HG03196 (cell line): ENCODE measurements around the gene GRIN3A.
"Not testable (repeated sequence)": the region's sequence is repeated elsewhere in the genome, so short reads cannot be mapped to it uniquely, and the experiment has no call there.

Experiments
- ATAC-seq: cut with Tn5 transposase; IDR thresholded peaks from one replicate; pipeline ENCODE4 v1.9.1; 2021; ENCODE audit not compliant: unreplicated experiment

The GRIN3A gene

DNA sequence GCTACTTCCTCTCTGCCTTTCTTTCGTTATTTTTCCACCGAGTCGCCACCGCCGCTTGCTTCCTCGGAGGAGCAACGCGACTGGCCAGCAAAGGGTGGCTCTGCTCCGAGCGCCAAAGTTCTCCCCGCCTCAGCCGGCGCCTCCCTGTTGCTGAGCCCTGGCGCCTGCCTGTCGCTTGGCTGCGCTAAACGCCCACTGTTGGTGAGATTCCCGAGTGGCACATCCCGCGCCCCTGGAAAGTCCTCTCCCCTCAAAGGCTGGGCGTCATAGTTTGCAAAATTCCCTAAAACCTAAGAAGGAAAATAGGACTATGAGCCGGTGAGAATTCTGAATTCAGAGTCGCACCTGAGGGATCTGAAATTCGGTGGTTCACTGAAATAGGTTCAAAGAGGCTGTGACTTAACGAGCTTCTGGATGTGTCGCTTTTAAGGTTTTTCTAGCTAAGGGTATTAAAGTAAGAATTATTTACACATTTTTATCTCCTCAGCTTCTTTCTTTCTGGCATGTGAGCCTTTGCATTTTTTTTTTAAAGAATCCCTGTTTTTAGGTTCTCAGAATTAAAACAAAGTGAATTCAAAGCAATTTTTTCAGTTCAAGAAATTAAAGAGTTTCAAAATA is at the start of gene GRIN3A:
TSS of gene GRIN3A (minus strand) at position 82 of the 618 bp plus-strand sequence. CDS start 668 bp downstream, outside the sequence.
- no peak for ATAC-seq

DNA sequence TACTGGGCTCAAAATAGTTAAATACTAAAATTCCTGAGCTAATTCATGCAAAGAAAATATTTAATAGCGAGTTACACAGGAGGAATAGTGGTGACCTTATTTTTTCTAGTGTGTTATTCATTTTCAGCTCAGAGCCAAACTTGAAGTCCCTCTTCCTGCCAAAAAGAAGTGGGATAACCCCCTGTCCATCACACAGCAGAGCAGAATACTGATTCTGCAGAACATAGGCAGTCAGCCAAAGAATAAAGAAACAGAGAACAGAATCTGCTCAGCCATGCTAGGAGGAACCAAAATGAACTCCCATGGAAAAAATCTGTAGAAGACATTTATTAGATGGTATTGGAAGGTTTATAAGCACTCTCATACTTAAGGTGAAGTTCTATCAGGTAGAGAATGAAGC is 49.4 kb upstream of the GRIN3A start:
- ATAC-seq = no peak

DNA sequence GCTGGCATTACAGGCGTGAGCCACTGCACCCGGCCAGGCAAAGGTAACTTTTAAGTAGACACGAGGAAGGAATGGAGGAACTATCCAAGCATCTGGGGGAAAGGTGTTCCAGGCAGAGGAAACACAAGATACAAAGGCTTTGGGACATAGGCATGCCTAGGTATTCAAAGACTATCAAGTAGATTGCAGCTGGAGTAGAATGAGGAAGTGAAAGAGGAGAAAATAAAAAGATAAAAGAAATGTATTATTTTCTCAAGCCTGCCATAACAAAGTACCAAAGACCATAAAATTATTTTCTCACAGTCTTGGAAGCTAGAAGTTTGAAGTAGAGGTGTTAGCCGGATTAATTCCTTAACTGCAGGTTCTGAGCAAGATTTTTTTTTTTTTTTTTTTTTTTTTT is 39.9 kb upstream of the GRIN3A start:
- ATAC-seq = no peak

DNA sequence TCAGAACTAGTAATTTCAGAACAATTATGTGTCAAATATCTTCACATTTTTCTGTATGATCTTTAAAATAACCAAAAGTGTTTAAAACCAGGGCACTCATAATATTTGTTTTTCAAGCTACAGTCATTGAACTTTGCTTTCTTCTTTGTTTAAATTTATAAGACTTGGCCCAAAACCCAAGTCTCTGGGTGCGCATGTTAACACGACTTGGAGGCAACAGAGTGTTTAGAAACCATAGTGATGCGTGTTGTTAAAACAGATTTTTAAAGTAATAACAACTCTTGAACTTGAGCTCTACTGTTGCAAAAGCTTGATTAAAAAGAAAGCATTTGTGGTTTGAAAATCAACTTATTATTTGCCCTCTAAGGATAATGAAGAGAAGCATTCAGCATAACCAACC is 26.0 kb upstream of the GRIN3A start:
- ATAC-seq = no peak

DNA sequence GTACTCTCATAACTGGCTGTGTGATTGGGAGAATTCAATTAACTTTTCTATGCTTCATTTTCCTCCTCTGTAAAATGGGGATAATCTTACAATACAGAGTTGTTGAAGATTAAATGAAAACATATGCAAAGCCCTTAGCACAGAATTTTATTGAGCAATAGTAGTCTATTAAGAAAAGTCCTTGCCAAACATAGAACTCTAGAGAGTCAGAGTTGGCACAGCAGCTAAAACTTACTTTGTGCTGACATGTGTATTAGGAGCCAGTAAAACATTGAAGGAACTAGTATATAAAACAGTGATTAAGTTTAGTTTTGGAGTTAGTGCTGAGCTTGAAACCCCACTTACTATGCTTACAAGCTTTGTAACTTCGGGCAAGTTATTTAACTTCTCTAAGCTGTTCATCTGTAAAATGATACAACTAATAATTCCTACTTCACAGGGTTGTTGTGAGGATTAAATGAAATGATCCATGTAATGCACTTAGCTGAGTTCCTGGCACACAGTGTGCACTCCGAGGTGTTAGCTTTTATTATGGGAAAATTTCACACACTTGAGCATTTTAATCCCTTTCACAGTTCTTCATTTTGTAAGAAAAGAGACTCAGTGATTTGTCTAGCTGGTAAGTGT is 20.0 kb upstream of the GRIN3A start:
- no peak for ATAC-seq

DNA sequence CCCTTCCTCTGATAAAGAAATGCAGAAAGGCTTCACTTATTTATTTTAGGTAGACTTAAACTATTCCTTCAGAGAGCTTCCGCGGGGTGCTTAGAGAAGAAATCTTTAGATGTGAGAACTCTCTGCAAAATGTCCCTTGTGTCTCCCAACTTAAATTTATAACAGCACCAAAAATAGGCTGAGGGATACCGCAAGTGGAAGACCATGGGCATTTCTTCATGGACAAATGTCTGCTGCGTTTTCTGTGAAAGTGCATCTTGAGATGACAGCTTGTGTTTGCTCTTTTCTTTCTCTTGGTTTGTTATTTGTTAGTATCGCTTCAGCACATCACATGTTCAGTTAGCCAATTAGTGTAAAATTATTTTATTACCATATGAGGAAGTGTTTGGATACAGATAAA is 15.3 kb upstream of the GRIN3A start:
- no peak for ATAC-seq

DNA sequence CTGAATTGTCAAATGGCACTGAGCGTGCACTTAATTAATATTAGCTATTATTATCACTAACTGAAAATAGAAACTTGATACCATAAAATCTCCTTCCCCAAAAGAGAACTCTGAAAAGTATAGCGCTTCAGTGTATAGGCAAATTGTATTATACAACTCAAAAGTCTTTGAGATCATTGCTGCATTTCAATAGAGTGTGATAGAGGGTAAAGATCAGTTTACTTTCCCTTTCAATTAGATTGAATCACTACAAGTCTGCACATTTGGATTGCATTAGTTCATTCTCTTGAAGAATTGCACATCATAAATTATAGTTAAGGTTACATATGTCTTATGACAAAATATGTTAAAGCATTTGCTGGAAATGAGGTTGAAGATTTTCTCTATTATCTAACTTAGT is 13.4 kb upstream of the GRIN3A start:
- no peak for ATAC-seq

DNA sequence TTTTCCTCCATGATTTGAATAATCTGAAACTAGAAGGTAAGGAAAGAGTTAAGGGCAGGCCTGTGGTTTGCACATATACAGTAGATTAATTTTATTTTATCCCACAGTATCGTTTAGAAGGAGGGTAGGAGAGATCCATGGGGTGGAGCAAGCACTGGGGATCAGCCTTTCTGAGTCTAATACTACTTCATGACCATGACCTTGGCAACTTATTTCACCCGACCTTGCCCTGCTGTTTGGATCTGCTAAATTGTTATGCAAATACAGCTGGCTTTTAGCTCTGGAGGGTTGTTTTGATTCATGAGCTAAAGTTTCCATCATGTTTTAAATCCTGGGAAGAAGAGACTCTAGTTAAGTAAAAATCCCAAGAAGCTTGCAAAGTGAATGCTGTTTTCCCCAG is 864 bp upstream of the GRIN3A start:
- no peak for ATAC-seq

DNA sequence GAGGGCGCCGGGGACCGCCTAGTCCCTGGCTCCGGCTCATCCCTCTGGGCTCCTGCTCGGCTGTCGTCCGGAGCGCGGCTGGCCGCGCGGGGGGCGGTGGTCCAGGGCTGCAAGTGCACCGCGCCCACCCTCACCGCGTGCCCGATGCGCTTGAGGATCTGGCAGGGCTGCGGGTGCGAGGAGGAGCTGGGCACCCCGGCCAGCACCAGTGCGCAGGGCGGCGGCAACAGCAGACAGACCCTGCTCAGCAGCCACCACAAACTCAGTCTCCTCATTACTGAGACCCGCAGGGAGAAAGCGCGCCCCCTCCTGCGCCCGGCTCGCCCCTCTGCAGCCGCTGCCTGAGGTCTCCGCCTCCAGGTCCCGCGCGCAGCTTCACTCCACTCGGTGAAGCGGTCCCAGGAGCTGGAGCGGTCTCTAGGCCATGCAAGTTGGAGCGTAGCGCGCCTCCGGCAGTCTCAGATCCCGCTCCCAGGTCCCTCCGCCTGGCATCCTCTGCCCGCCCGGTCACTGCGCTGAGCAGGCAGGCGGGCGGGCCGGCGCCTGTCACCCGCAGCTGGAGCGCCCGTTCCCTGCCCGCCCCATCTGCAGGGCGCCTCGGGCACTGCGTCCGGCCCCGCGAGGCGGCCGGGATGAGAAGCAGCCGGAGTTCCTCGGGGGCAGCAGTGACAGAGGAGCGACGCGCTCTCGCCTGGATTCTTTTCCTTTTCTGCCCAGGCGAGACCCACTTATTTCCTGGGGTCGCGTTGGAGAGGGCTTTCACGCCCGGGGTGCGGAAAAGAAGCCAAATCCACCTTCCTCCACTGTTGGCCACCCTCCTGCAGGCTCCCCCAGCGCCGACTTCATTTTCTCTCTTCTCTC is 512 bp downstream of the GRIN3A start:
- no peak for ATAC-seq

DNA sequence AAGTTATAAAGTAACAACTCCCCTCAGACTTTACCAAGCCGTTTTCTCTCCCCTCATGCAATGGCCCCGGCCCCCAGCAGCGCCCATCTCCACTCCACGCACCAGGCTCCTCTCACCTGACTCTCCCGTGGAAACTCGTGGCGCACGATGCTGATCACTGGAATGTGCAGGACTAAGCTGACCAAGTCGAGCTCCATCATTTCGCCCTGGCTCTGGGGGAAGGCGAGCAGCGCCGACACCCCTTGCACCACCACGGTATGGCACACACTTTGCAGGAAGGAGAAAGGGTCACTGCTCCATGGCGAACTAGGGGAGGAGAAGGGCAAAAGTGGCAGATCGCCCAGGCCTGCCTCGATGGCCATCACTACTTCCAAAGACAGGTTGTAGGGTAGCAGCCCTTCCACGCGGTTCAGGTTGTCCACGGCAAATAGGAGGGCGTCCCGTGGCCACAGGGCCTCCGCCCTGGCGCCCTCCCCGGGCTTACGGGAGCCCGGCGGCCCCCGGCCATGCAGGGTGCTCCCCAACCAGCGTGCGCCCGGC is 1.2 kb downstream of the GRIN3A start:
- no peak for ATAC-seq

DNA sequence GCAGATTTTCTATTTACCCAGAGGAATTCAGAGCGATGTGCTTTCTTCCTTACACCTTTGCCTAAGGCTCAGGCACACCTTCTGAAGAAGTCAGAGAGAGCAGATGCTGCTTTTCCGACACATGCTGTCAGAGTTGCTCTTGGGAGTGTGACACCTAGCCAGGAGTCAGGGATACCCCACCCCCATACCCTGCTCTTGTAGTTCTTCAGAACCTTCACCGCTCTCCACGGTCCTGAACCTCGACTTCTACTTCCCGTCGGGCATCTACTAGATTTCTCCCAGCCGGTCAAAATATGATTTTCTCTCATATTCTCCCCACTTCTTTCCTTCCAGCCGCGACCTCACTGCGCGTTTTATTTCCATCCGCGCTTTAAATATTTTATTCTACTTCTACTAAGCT is 1.7 kb downstream of the GRIN3A start:
- no peak for ATAC-seq

DNA sequence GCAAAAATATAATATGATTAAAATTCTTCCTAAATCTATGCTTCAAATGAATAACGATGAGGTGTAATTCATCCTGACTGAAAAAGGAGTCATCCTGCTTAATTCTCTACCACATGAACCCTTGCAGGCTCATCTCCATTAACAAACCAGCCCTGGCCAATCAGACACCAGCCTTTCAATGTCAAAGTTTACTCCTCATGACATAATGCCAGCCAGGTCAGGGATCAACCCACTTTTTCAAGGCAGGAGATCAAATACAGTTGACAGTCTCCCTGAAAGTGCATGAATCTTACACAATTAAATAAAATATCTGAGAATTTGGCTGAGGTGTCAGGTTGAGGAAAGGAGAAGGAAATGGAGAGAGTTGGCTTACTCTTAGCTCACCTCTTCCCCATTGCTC is 7.0 kb downstream of the GRIN3A start:
- ATAC-seq = no peak

DNA sequence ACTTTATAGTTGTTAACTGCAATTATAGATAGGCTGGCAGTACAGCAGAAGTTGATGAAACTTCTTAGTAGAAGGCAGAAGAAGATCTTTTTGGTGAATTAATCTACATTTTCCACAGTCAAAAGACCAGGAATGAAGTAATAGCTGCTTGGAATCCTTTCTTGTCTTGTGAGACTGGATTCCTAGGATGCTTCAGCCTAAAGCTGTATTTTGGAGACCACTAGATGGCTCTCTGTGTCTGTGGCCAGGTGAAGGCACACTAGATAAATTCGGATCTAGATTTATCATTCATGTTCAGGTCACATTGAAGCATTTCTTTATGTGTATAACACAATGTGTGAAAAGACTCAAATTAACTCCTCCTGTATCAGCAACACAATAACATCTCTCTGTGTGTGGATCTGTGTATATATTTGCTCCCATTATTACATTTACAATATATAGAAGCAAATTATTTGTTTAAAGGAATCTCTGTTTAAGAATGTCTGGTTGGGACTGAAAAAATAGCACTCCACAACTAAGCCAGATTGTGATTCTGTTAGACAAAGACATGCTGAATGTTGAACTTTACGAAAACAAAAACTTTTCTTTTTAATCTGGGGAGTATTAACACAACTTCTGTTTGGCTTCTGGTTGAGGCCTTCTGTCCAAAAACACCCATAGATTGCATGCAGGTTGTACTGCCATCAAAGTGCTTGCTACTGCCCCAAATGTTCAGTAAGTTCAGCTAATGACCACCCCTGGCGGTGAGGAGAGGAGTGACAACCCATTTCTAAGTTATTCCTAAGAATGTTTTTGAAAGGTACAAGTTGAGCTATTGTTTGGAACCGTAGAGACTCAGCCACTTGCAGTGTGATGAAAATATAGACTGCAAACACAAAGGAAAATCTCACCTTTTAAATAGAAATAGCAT is 10.6 kb downstream of the GRIN3A start:
- ATAC-seq = peak; percentile 87

DNA sequence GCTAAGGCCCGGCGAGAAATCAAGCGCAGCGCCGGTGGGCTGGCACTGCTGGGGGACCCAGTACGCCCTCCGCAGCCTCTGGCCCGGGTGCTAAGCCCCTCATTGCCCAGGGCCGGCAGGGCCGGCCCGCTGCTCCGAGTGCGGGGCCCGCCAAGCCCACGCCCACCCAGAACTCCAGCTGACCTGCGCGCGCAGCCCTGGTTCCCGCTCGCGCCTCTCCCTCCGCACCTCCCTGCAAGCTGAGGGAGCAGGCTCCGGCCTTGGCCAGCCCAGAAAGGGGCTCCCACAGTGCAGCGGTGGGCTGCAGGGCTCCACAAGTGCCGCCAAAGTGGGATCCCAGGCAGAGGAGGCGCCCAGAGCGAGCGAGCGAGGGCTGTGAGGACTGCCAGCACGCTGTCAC is 14.2 kb downstream of the GRIN3A start:
- not testable (repeated sequence) for ATAC-seq

DNA sequence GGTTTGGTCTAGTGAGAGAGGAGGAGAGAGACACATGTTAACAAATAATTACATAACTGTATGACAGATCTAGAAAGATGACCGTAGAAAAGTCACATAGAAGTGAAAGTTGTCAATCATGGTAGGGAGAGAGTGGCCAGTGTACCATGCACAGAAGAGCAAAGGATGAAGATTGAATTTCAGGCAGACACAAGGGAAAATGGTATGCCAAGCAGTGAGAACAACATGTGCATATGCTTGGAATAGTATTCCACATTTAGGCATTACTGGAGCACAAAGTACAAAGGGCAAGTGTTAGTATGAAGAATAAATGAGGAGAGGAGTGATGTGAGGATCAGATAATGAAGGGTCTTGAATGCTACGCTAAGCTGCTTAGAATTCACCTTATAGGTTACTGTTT is 20.3 kb downstream of the GRIN3A start:
- ATAC-seq = no peak

DNA sequence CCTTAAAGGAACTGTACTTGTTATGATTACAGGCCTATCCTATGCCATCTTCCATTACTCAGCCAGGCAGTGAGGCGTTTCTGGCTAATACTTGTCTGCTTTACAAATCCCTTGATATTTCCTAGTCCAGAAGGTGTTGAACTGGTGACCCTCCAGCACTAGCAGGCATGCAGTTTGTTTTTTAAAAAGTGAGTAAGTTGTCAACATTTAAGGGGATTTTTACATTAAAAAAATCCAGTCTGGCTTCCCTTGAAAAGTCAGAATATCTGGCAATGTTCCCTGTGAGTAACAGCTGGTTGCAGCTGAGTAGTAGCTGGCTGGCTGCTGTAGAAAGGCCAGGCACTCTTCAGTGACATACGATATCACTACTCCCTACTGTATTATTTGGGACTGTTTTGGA is 21.8 kb downstream of the GRIN3A start:
- ATAC-seq = no peak

DNA sequence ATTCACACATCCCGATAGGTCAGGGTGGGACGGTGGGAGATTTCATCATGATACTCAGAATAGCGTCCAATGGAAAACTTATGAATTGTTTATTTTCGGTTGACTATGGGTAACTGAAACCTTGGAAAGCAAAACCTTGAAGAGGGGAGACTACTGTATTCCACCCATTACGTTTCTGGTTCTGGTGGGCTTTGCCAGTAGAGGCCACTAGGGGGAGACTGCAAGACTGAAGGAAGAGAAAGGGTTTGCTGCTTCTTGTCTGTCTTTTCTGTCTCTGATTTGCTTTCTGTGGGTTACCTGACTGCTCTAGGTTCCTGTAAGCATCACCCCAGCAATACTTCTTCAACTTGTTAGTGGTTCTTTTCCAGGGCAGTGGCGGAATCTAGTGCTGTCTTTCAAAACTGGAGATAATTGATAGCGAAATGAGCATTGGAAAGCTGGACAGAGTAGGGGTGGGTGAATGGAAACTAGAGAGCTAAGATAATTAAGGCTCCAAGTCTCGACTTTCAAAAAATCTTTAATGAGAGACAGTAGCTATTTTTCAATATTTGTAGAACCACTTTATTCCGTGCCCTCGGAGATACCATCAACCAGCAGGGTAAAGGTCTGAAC is 27.0 kb downstream of the GRIN3A start:
- ATAC-seq = no peak

DNA sequence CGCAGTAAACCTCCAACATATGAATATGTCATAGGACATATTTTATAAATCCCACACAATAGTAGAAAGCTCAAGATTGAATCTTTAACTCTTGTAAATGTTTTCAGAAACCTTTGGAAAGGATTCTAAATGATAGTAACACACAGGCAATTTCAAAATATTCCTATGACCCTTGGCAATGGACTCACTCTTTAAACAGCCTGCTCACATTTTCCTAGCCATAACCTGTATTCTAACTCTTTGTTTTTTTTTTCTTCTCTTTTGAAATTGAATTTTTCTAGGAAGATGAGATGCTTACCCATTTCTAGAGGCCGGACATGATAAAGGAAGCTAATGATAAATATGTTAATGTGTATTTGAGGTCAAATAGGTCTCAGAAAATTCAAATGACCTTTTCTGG is 29.6 kb downstream of the GRIN3A start:
- ATAC-seq = no peak

DNA sequence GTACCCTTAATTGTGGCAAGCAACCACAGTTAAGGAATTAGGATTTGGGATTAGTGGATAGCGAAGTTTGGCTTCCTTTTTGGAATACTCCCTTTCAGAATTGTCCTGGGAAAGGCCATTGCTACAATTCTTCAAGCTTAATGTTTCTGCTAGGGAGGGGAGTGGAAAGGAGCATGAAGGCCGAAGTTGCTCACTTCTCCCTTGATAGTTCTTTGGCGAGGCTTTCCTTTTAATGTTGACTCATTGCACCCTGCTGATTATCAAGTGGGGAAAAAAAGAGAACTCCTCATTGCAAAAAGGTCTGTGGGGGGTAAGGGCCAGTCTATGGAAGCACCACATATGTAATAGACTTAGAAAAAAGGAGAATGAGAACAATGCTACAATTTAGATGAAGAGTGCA is 30.7 kb downstream of the GRIN3A start:
- ATAC-seq = no peak

DNA sequence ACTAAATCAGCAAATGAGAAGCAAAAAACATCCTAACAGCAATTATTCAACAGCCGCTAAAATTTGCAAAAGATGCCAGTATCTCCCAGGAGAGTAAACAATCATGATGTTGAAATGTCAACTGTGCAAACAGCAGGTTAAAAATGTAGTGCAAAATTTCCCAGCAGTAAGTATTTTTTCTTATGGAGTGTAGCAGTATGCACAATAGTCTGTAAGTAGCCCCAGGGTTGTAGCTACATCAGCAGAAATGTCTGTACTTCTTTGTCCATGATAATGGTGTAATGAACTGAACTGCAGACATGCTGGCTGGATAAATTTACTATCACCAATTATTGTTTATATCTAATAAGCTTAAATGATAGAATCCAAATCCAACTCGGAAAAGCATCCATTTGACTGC is 31.4 kb downstream of the GRIN3A start:
- no peak for ATAC-seq
